ENCODE data around the gene LRRC30.

DNA sequence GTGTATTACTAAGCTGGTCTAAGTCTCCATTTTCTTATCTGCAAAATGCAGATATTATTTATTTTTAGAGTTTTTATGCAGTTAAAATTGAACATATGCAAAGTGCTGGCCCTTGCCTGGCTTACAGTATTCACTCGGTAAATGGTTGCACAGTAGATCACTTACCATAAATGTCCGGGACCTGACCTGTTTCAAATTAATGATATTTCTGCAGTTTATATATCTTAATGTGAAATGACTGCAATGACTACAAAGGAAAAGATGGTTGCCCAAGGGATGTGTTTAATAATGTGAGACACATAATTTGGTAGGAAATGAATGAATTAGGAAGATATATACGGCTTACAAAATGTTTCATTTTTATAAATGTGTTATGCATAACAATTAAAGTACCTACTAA, 37.1 kb downstream of the LRRC30 start:
- TF ChIP-seq EZH2 (IDR thresholded peaks at IDR 0.05) (no peak), POLR2AphosphoS5 (IDR thresholded peaks at IDR 0.05; ENCODE audit: borderline replicate concordance, low read depth, low read length) (no peak), FOXP2 (optimal IDR thresholded peaks at IDR 0.05; ENCODE audit: control extremely low read depth, extremely low read length, insufficient read depth) (no peak)
